Rectal smooth muscle tissue (tissue), 1 donor: ENCODE results near the gene LDLRAD4.
"Not testable (repeated sequence)": the region's sequence is repeated elsewhere in the genome, so short reads cannot be mapped to it uniquely, and the experiment has no call there.

Source experiments
- H3K27ac ChIP-seq: one replicate; pipeline ENCODE4 v1.7.0; 2013; ENCODE audit warnings: low read depth, low read length, inconsistent platforms
- H3K27me3 ChIP-seq: one replicate; pipeline ENCODE4 v1.7.0; 2013; ENCODE audit warnings: low read length; ENCODE audit not compliant: control insufficient read depth, insufficient read depth
- H3K36me3 ChIP-seq: one replicate; pipeline ENCODE4 v1.7.0; 2013; ENCODE audit warnings: low read length; ENCODE audit not compliant: control insufficient read depth, insufficient read depth
- H3K4me1 ChIP-seq: one replicate; pipeline ENCODE4 v1.7.0; 2013; ENCODE audit warnings: low read length; ENCODE audit not compliant: control insufficient read depth, insufficient read depth
- H3K4me3 ChIP-seq: one replicate; pipeline ENCODE4 v1.7.0; 2013; ENCODE audit warnings: low read length
- H3K9ac ChIP-seq: one replicate; pipeline ENCODE4 v1.7.0; 2013; ENCODE audit warnings: low read length

Gene LDLRAD4

GRCh38 chr18:13259701-13260100 is 41.1 kb downstream of the LDLRAD4 start:
- peaks cover 33% of the 10 kb centered on the region for H3K4me1 ChIP-seq
- no peaks in the 10 kb centered on the region for H3K36me3 ChIP-seq
- no peak overlapping the region for H3K9ac ChIP-seq
- H3K27me3 ChIP-seq = no peaks in the 10 kb centered on the region
- no peak overlapping the region for H3K4me3 ChIP-seq
- no peak overlapping the region for H3K27ac ChIP-seq

DNA sequence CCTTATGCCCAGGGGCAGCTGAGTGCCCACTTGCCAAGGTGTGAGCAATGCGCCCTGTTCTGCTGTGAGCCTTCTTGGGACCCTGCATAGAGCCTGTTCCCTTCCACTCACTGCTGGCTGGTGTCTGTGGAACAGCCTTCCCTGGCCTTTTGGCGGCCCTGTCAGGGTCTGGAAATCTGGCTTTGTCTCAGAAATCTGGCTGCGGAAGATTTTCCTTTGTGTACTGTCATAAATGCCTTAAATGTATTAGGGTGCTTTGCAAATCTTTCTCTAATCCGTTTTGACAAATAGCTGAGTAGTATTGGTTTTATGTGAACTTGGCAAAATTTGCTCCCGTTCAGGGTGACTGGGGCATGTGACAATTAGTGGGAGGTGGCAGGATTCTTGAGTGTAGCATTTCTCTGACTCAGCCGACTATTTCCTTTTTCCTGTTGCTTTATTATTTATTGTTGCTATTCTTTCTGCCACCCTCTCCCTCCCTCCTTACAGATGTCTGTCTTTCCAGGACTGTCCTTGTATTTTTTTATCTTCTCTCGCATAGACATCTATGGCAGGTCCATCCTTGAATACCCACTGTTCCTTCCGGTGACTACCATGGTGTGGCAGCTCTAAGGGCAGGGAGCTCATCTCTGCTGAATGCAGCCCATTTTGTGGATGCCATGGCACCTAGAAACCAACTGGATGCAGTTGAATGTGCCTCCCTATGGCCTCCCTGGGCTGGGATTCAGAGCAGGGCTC is 41.8 kb downstream of the LDLRAD4 start:
- H3K27ac ChIP-seq = peak overlapping the region; percentile 22
- H3K36me3 ChIP-seq = no peaks in the 10 kb centered on the region
- H3K27me3 ChIP-seq = no peaks in the 10 kb centered on the region
- H3K4me3 ChIP-seq = no peak overlapping the region
- peaks cover 40% of the 10 kb centered on the region for H3K4me1 ChIP-seq
- H3K9ac ChIP-seq = no peak overlapping the region

DNA sequence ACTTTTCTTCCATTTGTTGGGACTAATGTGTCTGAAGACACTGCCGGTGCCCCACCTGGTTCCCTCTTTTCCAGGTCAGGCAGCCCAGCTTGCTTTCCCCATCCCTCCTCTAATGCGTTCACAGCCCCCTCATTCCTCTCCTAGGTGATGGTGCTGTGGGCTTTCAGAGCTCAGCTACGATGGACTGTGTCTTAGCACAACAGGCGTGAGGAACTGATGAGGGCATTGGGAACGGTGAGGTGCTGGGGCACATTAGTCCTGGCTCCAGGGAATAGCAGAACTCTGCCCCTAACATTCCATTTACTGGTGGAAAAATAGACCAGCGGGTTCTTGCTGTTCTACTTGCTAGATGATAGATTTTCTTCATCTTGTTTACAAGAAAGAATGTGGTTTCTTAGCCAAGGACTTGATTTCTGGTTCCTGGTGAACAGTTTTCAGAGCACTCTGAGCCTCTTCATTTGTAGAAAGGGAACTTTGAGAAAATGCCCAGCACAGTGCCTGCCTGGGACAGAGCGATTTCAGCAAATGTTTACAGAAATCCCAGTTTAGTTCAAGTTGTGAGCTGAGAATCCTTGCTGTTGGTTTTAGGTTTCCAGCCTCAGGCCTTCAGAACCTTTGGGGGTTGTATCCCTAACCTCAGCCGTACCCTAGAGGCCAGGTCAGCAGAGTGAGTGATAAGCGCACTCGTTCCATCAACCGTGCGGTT is 42.5 kb downstream of the LDLRAD4 start:
- Histone ChIP-seq H3K36me3 (no peaks in the 10 kb centered on the region), H3K27me3 (no peaks in the 10 kb centered on the region), H3K4me3 (no peak overlapping the region), H3K4me1 (peaks cover 47% of the 10 kb centered on the region), H3K9ac (no peak overlapping the region), H3K27ac (peak overlapping the region; percentile 22)

- H3K4me1 ChIP-seq = peaks cover 54% of the 10 kb centered on the region
- H3K27ac ChIP-seq = peak overlapping the region; percentile 22
These were observed 43.2 kb downstream of the LDLRAD4 start for GRCh38 chr18:13261661-13262357.

DNA sequence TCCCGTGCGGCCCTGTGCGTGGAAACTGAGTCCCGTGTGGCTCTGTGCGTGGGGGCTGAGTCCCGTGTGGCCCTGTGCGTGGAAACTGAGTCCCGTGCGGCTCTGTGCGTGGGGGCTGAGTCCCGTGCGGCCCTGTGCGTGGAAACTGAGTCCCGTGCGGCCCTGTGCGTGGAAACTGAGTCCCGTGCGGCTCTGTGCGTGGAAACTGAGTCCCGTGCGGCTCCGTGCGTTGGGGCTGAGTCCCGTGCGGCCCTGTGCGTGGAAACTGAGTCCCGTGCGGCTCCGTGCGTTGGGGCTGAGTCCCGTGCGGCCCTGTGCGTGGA is 43.8 kb downstream of the LDLRAD4 start:
- not testable (repeated sequence) for H3K4me3 ChIP-seq, H3K27ac ChIP-seq, H3K36me3 ChIP-seq, H3K9ac ChIP-seq, H3K27me3 ChIP-seq
- H3K4me1 ChIP-seq = peaks cover 59% of the 10 kb centered on the region

More at GRCh38 chr18:13261661-13262357, 43.2 kb downstream of the LDLRAD4 start:
- Histone ChIP-seq H3K9ac (no peak overlapping the region), H3K27me3 (no peaks in the 10 kb centered on the region), H3K36me3 (no peaks in the 10 kb centered on the region), H3K4me3 (no peak overlapping the region)

- no peaks in the 10 kb centered on the region for H3K27me3 ChIP-seq
- H3K4me3 ChIP-seq = no peak overlapping the region
- H3K9ac ChIP-seq = no peak overlapping the region
- H3K36me3 ChIP-seq = no peaks in the 10 kb centered on the region
- H3K27ac ChIP-seq = no peak overlapping the region
- H3K4me1 ChIP-seq = peaks cover 67% of the 10 kb centered on the region
These were observed 44.5 kb downstream of the LDLRAD4 start for GRCh38 chr18:13262839-13263691.

DNA sequence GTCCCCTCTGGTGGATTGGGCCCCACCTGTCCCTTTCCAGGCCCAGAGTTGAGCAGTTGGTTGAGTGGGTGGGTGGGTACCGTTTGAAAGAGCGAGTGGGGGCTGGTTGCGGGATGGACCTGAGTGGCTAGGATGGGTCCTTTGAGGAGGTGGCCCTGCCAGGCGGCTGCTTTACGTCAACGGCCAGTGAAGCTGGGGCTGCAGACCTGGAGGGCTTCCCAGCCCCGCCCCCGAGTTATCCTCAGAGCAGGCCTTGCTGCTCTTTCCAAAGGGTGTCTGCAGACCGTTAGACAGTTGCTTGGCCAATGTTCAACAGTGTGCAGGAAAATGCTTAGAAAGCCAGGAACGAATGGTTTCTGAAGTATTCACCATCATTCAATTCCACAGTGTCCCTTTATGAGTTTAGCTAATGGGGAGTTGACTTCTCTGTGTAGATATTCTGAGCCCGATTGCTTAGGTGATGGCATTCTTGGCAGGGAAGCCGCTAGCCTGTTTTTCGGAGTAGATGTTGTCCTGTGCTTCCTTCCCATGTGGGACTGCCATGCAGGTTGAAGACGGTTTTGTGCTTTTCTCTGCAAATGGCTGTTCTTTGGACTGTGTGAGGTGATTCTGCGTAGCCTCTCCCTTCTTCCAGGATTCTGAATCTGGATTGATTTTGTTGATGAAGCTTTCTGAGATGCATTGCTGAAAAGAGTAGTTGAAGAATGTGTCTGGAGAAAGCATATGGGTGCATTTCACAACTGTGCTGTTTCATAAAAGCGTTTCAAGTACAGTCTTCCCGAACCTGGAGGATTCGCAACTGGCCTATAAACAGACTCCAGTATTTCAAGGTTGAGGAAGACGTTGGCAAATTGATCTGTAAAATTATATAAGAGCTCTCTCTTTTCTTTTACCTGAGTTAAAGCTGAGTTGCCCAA is 45.8 kb downstream of the LDLRAD4 start:
- H3K4me3 ChIP-seq = no peak overlapping the region
- H3K36me3 ChIP-seq = no peaks in the 10 kb centered on the region
- H3K4me1 ChIP-seq = peaks cover 78% of the 10 kb centered on the region
- peak overlapping the region; percentile 73 for H3K27ac ChIP-seq
- no peaks in the 10 kb centered on the region for H3K27me3 ChIP-seq
- H3K9ac ChIP-seq = no peak overlapping the region

DNA sequence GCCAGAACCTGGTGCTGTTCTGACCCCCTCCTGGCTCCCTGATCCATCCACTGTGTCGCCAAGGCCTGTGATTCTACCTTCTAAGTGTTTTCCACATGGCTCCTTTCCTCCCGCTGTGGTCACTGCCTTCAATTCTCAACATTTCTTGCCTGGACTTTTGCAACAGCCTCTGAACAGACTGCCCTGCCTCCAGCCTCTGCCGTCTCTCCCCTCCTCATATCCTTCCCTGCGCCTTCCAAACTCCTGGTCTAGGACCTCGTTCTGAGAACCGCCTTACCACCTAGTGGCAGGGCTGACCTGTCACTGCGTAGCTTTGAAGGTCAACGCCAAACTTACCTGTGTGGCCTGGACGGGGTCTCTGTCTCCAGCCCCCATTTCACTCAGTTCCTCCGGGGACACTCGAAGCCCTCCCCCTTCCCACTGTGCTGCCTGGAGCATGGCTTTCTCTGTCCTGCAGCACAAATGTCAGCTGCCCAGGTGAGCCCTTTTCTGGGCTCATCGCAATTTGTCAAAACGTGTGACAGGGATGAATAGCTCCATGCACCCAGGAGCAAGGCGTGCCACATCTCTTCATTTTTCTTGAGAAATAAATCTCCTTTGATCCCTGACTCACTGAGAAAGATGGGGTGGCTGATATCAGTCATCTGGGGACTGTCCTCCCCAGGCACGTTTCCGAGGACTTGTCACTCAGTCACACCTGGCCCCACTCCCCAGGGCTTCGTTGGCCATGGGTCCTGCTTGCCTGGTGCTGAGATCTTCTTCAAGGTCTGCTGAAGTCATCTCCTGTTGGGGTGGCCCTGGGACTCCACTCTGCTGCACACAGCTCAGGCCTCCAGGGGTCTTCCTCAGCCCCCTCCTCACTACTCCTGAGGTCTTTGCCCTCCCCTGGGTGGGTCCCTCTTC is 46.7 kb downstream of the LDLRAD4 start:
- Histone ChIP-seq H3K27ac (peak overlapping the region; percentile 74), H3K9ac (no peak overlapping the region), H3K4me3 (no peak overlapping the region), H3K27me3 (no peaks in the 10 kb centered on the region), H3K36me3 (no peaks in the 10 kb centered on the region), H3K4me1 (peaks cover 87% of the 10 kb centered on the region)

GRCh38 chr18:13265911-13266217 is 47.3 kb downstream of the LDLRAD4 start:
- H3K4me1 ChIP-seq = peaks cover 84% of the 10 kb centered on the region
- peak overlapping the region; percentile 74 for H3K27ac ChIP-seq
- H3K27me3 ChIP-seq = no peaks in the 10 kb centered on the region
- H3K4me3 ChIP-seq = no peak overlapping the region
- no peak overlapping the region for H3K9ac ChIP-seq
- no peaks in the 10 kb centered on the region for H3K36me3 ChIP-seq

- Histone ChIP-seq H3K4me3 (peak overlapping the region; percentile 17), H3K36me3 (no peaks in the 10 kb centered on the region), H3K27ac (peak overlapping the region; percentile 74), H3K4me1 (peaks cover 78% of the 10 kb centered on the region), H3K9ac (no peak overlapping the region), H3K27me3 (no peaks in the 10 kb centered on the region)
These were observed 47.9 kb downstream of the LDLRAD4 start for GRCh38 chr18:13266218-13267100.
